ENCODE measurements around the gene CLIC3.

DNA sequence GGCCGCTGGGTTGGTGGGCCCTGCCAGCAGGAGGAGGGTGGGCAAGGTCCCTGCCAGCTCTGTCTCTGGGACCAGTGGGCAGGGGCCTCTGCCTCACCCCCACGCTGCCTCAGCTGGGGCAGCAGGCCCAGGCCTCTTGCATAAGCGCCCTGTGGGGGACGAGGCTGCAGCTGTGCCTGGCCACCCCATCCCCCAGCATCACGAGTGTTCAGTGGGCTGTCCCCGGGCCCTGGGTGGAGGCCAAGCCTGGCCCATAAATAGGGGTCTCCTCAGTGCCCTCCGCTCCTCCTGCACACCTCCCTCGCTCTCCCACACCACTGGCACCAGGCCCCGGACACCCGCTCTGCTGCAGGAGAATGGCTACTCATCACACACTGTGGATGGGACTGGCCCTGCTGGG is 19.1 kb downstream of the CLIC3 start, which contains the start of gene PTGDS:
- TF ChIP-seq, protein P1, sequence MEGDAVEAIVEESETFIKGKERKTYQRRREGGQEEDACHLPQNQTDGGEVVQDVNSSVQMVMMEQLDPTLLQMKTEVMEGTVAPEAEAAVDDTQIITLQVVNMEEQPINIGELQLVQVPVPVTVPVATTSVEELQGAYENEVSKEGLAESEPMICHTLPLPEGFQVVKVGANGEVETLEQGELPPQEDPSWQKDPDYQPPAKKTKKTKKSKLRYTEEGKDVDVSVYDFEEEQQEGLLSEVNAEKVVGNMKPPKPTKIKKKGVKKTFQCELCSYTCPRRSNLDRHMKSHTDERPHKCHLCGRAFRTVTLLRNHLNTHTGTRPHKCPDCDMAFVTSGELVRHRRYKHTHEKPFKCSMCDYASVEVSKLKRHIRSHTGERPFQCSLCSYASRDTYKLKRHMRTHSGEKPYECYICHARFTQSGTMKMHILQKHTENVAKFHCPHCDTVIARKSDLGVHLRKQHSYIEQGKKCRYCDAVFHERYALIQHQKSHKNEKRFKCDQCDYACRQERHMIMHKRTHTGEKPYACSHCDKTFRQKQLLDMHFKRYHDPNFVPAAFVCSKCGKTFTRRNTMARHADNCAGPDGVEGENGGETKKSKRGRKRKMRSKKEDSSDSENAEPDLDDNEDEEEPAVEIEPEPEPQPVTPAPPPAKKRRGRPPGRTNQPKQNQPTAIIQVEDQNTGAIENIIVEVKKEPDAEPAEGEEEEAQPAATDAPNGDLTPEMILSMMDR (IDR thresholded peaks at IDR 0.05 in 8 of 11, conservative IDR thresholded peaks at IDR 0.05 in 3 of 11), result no peak
- no peak for TF ChIP-seq POLR2A (IDR thresholded peaks at IDR 0.05)

Measured in spleen (tissue), 7 donors.